ENCODE results near the gene FBXO10.
"Not testable (repeated sequence)": the region's sequence is repeated elsewhere in the genome, so short reads cannot be mapped to it uniquely, and the experiment has no call there.

Gene FBXO10

DNA sequence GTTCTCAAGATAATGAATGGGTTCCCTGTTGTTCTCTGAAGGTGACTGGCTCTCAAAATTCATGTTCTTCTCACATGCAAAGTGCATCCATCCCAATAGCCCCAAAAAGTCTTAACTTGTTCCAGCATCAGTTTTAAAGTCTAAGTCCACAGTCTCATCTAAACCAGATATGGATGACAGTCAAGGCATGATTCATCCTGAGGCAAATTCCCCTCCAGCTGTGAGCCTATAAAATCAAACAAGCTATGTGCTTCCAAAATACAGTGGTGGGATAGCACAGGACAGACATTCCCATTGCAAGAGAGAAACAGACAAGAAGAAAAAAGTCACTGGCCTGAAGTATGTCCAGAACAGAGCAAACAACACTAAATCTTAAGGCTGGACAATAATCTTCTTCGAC, 25.4 kb downstream of the FBXO10 start:
- no peak for DNase-seq

DNA sequence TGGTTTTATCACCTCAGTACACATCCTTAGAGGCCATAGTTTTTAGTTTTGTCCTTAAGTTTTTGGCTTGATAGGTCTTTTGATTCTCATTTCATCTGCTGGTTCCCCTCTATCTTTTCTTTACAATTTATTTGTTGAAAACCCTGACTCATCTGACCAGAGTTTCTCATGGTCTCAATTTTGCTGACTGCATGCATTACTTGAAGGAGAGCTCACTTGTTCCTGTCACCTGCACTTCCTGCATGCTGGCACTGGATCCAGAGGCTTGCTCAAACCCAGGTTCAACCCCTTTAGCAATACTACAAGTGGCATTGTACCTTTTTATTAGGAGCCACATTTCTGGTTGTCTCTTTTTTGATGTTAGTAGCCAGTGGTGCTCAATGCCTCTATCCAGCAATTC, 26.7 kb downstream of the FBXO10 start:
- no peak for DNase-seq

DNA sequence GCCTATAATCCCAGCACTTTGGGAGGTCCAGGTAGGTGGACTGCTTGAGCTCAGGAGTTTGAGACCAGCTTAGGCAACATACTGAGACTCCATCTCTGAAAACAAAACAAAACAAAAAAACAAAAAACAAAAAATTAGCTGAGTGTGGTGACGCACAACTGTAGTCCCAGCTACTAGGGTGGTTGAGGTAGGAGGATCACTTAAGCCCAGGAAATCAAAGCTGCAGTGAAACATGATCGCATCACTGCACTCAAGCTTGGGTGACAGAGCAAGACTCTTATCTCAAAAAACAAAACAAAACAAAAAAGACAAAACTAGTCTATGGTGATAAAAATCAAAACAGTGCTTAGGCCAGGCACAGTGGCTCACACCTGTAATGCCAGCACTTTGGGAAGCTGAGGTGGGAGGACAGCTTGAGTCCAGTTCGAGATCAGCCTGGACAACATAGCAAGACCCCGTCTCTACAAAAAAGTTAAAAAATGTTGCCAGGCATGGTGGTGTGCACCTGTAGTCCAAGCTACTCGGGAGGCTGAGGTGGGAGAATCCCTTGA, 28.8 kb downstream of the FBXO10 start:
- no peak for DNase-seq

DNA sequence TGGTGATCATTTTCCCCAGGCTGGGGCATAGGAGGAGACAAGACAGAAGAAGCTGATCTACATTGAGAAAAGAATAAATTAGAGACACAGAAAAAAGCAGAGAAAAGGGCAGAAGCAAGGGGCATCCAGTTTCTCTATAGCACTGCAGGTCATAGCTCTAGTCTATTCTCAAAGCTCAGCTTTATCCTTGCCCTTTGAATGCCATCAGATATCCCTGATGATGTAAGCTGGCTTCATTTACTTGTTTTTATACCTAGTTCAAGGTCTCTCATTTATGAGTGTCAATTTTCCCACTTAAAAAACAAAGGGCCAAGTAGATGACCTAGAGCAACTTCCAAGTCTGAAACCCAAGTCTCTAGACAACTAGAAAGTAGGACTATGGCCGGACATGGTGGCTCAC, 32.7 kb downstream of the FBXO10 start:
- no peak for DNase-seq

DNA sequence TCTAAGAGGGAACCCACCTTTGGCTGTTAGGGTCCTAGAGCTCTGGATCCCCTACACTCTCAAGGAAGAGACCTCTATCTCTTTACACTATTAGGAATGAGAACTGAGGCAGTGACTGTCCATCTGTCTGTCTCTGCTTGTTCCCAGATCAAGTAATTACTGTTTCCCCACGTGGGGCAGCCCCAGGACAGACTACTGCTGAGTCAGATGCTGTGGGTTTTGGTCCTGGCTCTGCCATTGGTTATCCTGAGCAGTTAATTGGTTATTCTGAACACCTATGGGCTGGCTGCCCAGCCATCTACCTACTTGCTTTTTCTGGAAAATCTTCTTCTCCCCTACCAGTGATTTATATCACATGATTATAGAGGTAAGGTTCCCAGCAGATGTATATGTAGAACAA, 33.3 kb downstream of the FBXO10 start:
- DNase-seq = no peak

DNA sequence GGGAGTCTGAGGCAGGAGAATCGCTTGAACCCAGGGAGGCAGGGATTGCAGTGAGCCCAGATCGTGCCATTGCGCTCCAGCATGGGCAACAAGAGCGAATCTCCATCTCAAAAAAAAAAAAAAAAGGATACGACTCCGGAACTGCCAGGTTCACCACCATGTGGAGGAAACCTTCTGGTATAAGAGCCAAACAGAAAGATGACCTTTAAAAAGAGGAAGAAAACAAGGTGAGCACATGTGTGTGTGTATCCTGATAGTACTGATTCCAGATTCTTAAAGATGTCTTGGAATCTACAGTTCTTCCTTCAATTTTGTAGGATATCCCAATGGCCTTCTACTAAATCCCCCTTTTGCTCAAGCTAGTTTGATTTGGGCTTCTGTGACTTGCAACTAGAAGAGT, 33.7 kb downstream of the FBXO10 start:
- DNase-seq = no peak

DNA sequence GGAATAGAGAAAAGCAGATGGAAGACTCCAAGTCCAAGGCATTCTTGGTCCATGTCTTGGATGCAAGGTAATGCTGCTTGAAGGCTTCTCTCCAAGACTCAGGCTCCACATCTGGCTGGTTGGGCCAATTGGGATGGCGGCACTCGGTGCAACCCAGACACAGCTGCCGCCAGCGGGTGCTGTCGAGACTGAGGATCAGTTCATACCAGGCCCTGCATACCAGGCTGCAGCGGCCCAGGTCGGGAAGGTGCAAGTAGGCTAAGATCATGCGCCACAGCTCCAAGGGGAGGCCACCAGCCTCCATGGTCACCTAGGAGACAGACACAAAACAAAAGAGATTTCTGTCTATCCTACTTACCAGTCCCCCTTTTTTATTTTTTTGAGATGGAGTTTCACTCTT, 34.7 kb downstream of the FBXO10 start:
- DNase-seq = no peak

DNA sequence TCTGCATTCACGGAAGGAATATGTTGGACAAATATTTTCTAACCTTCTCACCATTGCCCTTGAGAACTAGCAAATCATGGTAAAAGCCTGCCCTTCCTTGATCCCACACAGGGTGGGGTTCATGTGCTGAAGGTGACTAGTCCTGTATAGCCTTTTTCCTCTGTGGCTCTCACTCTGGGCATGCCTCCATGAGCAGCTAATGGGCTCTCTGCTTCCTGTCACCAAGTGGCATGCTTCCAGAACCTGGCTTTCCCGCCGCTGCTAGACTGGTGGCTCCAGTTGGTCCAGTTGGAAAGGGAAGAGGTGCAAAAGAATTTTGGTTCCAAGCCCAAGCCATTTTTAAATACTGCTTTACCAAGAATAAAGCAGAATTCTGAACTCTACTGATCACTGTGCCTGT, 35.5 kb downstream of the FBXO10 start:
- no peak for DNase-seq

DNA sequence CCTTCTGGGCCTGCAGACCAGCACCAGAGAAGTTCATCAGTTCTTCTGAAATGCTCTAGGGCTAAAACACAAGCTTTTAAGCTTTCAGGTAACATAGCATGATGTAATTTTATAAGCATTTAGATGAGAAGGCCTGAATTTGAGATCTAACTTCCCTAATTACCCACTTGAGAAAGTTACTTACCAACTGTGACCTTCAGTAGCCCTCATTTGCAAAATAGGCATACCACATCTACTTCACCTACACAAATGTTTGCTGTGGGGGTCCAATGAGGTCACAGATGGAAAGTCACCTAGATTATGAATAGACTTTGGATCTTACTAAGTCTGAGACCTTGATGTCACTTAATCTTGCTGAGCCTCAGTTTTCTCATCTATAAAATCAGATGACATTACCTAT, 36.5 kb downstream of the FBXO10 start:
- DNase-seq = no peak

DNA sequence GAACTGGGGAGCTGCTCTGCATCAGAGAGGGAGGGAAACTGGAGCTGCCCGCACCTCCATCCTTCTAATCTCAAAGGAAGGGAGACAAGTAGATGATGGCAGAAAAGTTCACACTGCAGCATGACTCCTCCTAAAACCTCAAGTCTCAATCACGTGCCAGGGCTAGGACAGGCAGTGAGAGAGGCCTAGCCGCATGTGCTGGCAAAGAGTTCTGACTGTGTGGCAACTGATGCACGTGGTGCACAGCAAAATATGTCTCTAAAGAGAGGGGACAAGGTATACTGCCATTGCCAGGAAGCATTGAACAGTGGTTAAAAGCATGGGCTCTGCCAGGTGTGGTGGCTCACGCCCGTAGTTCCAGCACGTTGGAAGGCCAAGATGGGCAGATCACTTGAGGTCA, 38.1 kb downstream of the FBXO10 start:
- no peak for DNase-seq

DNA sequence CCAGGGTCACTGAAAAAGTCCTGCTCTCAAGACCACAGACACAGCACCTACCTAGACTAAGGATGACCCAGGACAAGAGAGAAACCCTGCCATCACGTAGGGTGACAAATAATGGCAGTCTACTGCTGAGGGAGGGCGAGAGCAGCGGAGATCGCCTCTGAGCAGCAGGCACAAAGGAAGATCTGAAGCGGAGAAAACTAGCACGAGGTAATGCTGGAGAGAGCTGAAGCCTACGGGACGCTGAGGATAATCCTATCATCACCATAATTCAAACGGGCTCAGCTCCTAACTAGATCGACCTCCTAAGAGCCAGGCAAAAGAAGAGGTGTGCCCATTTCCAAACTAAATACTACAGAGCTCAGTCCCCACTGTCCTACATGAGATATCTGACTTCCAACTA, 41.3 kb downstream of the FBXO10 start:
- DNase-seq = no peak

DNA sequence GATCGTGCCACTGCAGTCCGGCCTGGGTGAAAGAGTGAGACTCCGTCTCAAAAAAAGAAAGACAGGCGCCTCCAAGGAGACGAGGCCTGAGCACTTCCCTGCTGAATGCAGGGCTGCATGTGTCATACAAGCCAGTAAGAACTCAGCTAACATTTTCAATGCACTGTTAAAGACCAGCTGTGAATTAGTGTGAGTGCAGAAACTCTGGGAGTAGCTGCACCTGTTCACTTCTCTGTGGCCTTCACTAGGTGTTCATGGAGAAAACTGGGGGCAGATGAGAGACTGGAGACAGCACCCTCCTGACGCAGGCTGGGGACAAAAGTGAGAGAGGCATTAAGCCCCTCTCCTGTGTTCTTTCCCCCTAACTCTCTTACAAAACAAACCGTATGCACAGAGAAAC, 41.8 kb downstream of the FBXO10 start:
- no peak for DNase-seq

DNA sequence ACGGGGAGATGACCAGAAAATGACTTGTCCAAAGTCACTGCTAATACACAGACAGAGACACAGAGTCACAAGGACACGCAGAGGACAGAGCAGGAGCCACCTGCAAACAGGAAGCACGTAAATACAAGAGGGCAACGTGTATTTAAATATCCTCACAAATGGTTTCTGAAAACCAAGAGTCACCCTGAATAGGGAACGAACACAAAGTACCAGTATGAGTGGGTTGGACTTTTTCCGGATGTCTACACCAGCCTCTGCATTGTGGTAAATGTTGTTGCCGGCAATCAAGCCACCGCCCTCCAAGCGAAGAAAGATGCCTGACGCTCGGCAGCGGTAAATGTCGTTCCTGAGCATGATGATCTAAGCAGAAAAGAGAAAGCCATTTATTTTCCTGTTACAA, 44.5 kb downstream of the FBXO10 start:
- DNase-seq = no peak

DNA sequence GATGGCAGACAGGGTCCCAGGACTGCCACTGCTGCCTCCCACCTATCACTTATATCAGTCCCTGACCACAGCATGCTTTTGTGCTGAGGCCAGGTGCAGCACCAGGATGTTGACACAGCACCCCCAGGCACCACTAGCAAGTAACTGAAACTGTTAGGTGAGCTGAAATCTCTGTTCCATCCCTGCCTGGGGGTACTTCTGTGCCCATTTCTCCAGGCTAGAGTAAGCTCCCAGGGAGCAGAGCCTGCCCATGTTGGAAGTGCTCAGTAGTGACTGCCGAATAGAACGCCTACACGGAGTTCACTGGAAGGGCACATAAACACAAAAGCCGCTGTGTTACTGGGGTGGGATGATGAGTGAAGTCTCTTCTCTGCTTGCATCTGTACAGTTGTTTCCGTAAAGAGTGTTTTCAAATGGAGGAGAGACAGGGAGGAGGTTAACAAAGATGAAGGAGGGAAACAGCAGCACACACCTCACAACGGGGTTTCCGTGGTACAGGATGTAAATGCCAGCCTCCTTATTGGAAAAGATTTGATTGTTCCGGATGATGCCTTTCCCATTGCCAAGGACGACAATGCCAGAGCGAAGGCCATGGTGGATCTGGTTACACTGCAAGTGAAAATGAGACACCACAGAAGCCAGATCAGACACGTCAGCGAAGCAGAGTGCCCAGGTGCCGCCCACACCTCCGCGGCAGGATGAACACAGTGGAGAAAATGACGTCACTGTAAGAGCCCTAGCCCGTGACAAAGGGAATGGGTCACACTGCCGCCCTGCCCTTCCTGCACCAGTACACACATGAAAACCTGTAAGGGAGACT, 47.3 kb downstream of the FBXO10 start:
- DNase-seq = no peak

DNA sequence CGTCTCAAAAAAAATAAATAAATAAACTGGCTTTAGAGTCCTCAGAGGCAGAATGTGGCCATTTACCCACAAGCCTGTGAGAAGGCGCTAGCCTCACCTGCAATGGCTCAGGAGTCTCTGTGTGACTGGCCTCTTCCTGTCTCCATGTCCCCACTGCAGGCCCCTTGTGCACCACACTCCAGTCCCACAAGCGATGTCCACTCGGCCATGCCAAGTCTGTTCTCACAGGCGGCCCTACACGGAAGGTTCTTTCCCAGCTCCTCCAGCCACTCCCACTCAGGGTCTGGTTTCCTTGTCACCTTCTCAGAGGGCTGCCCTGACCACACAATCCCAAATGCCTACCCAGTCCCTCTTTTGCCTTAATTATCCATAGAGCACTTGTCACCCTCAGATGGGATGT, 52.3 kb downstream of the FBXO10 start:
- no peak for DNase-seq

DNA sequence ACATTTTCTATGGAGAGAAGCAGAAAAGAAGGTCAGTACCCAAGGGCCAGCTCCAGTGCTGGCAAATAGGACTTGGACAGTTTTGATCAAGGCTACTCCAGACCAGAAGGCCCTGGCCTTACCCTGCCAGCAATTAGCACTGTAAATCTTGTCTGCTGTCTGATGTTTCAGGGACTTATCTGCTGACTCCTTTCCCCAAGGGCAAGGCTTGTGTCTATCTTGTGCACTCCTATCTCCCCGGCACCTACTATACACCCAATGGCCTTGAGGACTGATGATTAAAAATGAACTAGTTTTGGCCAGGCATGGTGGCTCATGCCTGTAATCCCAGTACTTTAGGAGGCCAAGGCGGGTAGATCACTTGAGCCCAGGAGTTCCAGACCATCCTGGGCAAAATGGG, 53.2 kb downstream of the FBXO10 start:
- no peak for DNase-seq

DNA sequence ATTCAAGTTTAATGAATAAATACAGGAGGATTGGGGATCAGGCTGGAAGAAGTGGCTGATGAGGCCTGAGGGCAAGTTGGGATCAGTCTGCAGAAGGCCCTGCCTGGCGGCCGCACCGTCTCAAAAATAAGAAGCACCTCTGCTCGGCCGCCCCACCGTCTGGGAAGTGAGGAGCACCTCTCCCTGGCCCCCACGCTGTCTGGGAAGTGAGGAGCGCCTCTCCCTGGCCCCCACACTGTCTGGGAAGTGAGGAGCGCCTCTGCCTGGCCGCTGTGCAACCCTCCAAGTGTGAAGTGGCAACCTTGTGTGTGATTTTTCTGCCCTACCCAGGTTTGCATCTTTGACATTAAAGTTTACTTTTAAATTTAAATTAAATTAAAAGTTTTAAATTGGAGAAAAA, 55.1 kb downstream of the FBXO10 start:
- no peak for DNase-seq

DNA sequence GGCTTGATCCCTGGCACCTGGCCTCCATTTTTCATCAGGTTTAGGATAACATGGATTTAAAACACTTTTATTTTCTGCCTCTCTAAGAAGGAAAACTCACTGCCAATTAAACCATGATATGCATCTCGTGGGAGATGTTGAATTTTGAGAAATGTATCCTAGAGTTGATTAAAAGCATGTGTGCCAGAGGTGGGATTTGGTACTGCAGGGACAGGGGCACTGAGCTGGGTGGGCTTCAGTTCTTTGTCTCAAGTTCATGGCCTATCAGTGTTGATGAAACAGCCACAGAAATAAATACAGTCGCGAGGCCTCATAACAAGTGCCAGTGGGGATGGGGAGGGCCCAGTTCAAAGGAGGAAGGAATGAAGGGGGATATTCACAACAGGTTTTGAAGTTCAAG, 55.5 kb downstream of the FBXO10 start:
- DNase-seq = no peak

DNA sequence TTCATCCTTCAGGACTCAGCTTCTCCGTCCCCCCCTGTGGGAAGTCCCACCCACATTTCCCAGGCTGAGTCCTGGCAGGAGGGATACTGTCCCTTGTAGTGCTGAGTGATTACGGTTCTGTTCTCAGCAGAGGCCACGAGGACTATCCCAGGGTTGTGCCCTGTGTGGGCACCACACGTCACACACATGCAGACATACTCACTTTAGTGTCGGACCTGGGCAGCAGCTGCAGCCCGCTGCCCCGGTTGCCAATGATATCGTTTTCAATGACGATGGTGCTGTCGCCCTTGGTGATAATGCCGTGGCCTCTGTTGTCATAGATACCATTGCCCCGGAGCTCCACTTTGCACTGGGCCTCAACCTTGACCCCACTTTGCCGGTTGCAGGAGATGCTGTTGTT, 58.3 kb downstream of the FBXO10 start:
- no peak for DNase-seq

DNA sequence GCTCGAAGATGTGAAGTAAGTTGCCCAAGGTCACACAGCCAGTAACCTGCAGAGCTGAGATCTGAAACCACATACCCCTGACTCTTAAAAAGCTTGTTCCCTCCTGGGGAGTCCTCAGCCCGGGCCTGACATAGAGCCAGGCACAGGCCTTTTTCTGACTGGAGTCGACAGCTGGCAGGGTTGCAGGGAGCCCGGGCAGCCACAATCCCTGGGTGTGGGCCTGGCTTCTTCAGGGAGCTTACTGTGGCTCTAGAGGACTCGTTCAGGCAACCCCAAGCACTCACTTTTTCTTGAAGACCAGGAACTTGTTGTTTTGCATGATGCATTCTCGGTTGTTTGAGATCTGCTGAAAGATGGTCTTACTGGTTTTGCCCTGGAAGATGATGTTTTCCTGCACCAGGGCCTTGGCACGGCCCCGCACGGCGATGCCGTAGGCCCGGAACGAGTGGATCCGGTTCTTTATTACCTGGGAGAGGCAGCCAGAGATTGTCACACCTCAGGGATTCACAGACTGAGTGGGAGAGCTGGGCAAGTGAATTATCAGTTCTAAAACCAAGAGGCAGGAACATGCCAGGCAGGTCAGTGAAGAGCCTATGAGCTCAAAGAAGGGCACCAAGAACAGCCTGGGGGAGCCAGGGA, 60.4 kb downstream of the FBXO10 start:
- no peak for DNase-seq

DNA sequence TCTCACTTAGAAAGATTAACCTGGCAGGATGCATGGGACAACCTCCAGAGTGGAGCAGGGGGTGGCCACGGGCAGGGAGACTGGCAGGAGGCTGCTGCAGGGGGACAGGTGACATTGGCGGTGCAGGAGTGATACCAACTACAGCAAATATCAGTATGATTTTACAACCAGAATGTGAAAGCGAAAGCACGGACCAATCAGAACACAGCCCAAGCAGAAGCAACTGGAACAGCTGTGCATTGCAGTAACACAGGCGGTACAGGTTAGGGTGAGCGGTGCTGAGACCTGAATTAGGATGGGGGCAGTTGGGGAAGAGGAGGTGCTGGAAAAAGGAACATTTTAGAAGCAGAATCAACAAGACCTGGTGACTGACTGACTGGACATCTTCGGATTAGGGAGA, 61.2 kb downstream of the FBXO10 start:
- DNase-seq = no peak

DNA sequence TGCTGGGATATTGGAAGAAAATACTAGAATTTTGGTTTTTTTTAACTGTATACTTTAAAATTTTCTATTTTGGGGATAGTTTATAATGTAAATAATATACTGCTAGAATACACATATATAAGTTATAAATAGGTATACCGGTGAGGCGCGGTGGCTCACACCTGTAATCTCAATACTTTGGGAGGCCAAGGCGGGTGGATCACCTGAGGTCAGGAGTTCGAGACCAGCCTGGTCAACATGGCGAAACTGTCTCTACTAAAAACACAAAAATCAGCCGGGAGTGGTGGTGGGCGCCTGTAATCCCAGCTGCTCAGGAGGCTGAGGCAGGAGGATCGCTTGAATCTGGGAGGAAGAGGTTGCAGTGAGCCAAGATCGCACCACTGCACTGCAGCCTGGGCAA, 61.8 kb downstream of the FBXO10 start:
- not testable (repeated sequence) for DNase-seq

DNA sequence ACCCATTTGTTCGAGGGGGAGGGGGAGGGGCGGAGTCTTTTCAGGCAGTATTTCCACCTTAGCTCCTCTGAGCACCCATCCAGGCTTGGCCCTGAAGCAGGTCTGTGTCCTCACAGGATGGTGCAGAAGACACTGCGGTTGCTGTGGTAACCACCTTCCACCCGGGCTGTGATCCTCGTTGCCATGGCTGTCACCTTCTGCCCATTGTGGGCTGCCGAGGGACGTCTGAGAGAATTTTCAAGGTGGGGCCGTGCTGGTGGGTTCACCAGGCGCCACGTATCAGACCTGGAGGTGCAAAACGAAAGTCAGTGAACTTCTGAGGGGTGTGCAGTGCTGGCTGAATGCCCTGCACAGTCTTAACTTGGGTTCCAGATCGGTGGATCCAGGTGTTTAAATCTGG, 63.7 kb downstream of the FBXO10 start:
- DNase-seq = no peak

Data from NCI-H1436 (cell line).